Measurements from ENCODE around the gene HSD11B2.
A peak's percentile ranks its signal among the peaks of the same experiment; 100 is the strongest.

Gene HSD11B2

DNA sequence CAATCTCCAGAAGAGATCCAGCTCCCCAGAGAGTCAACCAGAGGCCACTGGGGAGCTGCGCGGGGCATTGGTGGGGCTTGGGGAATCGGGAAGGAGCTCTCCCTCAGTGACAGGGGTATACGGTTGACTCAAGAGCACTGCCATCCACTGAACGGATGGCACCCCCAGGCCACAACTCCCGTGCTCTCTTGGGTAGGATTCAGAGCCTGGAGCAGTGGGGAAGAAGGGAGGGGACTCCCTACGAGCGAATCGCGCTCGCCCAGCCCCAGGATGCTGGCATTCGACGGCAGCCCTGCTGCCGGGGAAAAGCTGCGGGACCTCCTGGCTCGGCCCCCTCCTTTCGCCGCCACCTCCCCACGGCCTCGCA is 37.1 kb upstream of the HSD11B2 start:
- H3K9ac ChIP-seq (ENCODE audit: insufficient read length, low read depth): peak overlapping the region; percentile 51
- peaks cover 50% of the 10 kb centered on the region for H3K27me3 ChIP-seq (ENCODE audit: insufficient read depth, insufficient read length)
- peak overlapping the region; percentile 54 for H3K4me3 ChIP-seq (ENCODE audit: insufficient read length, low read depth)
- DNase-seq (ENCODE audit: low read depth, low spot score): no peak
- peaks cover 36% of the 10 kb centered on the region for H3K4me1 ChIP-seq (ENCODE audit: insufficient read depth, insufficient read length)
- no peaks in the 10 kb centered on the region for H3K9me3 ChIP-seq (ENCODE audit: insufficient read depth, low read length)
- TF ChIP-seq SUZ12 (IDR thresholded peaks at IDR 0.05; ENCODE audit: extremely low read depth, insufficient read depth, insufficient read length): no peak
- TF ChIP-seq ZNF274 (IDR thresholded peaks at IDR 0.05; ENCODE audit: low read depth, low read length): no peak
- no peak for TF ChIP-seq YY1 (IDR thresholded peaks at IDR 0.05; ENCODE audit: insufficient read depth, insufficient read length)
- no peaks in the 10 kb centered on the region for H3K36me3 ChIP-seq (ENCODE audit: insufficient read depth, insufficient read length, low read length)

DNA sequence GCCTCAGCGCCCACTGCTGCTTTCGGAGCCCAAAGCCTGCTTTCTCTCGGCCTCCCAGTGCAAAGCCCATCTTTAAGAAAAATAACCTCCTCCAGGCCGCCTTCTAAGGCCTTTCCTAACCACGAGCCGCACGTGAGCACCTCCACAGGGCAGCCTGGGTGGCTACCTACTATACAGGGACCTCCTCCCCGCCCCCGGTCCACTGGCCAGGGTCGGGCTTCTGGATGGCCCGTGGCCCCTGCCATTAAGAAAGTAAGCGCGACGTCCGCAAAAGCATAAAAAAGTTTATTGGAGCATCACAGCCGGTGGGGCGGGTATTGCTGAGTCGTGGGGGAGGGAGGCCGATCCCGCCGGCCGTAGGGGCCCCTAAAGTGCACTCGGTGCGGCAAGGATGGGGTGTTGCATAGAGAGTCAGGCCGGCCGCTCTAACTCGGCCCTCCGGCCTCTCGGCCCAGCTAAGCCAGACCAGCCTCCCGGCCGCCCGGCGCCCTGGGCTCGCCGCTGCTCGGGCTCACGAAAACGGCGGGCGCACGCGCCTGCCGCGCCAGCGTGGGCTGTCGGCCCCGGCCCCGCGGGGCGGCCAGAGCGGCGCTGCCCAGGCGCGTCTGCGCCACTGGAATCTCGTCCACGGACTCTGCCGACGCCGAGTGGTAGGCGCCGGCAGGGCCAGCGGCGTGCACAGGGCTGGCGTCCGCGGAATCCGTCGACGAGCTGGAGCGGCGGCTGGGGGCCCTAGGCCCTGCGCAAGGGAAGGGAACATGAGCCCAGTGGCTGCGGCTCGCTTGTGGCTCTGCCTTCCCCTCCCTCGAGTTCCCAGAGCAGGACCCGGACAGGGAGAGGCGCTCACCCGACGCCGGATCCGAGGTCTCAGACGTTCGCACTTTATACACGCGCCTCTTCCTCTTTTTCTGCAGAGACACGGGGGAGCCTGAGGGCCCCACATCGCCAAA is 36.5 kb upstream of the HSD11B2 start:
- H3K9ac ChIP-seq (ENCODE audit: insufficient read length, low read depth): peak overlapping the region; percentile 65
- peaks cover 40% of the 10 kb centered on the region for H3K4me1 ChIP-seq (ENCODE audit: insufficient read depth, insufficient read length)
- DNase-seq (ENCODE audit: low read depth, low spot score): no peak
- peaks cover 55% of the 10 kb centered on the region for H3K27me3 ChIP-seq (ENCODE audit: insufficient read depth, insufficient read length)
- TF ChIP-seq YY1 (IDR thresholded peaks at IDR 0.05; ENCODE audit: insufficient read depth, insufficient read length) (no peak), SUZ12 (IDR thresholded peaks at IDR 0.05; ENCODE audit: extremely low read depth, insufficient read depth, insufficient read length) (no peak), ZNF274 (IDR thresholded peaks at IDR 0.05; ENCODE audit: low read depth, low read length) (no peak)
- H3K9me3 ChIP-seq (ENCODE audit: insufficient read depth, low read length): no peaks in the 10 kb centered on the region
- no peaks in the 10 kb centered on the region for H3K36me3 ChIP-seq (ENCODE audit: insufficient read depth, insufficient read length, low read length)
- H3K4me3 ChIP-seq (ENCODE audit: insufficient read length, low read depth): peak overlapping the region; percentile 54

DNA sequence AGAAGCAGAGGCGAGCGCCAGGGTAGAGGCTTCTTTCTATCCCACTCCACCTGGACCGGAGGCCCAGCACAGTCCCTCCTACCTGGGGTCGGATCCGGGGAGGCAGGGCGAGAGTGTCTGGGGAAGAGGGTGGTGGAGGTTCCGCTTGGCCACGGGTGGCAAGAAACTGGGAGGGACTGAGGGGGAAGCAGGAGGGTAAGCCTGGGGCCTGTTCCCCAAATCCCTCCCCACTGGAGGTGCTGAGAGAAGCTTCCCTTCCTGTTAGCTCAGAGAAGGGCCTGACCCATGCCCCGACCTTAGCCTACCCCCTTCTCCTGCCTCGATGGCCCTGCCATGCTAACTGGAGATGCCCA is 35.8 kb upstream of the HSD11B2 start:
- Histone ChIP-seq H3K9ac (ENCODE audit: insufficient read length, low read depth) (peak overlapping the region; percentile 65), H3K4me3 (ENCODE audit: insufficient read length, low read depth) (no peak overlapping the region), H3K27me3 (ENCODE audit: insufficient read depth, insufficient read length) (peaks cover 59% of the 10 kb centered on the region), H3K9me3 (ENCODE audit: insufficient read depth, low read length) (no peaks in the 10 kb centered on the region), H3K4me1 (ENCODE audit: insufficient read depth, insufficient read length) (peaks cover 46% of the 10 kb centered on the region), H3K36me3 (ENCODE audit: insufficient read depth, insufficient read length, low read length) (no peaks in the 10 kb centered on the region)
- TF ChIP-seq ZNF274 (IDR thresholded peaks at IDR 0.05; ENCODE audit: low read depth, low read length) (no peak), SUZ12 (IDR thresholded peaks at IDR 0.05; ENCODE audit: extremely low read depth, insufficient read depth, insufficient read length) (no peak), YY1 (IDR thresholded peaks at IDR 0.05; ENCODE audit: insufficient read depth, insufficient read length) (no peak)
- DNase-seq (ENCODE audit: low read depth, low spot score): no peak

DNA sequence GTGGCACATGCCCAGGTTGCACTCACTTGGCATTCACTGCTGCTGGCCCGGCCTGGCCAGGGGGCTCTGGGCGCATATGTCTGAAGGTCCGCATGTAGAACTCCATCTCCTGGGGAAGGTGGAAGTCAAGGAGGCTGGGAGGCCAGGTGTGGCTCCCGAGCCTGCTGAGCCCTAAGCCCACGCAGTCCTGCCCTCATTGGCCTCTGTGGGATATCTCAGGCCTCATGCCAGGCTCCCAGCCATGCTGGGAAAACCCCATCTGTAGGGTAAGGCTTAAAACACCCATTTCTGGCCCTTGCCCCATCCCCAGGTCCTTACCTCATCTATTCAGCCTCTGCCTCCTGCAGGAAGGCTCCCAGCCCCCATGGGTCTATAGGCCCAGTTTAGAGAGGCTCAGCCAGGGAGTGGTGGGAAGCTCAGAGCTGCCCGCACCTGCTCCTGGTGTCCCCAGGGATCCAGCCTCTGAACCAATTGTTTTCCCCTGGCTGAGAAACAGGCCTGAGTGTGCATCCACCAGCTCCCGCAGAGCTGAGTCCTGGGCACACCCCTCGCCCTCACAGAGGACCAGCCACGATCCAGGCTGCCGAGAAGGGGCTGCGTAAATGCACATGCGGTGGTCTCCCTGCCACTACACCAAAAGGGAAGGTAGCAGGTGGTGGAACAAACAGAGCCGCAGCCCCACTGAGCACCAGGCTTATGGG is 35.3 kb upstream of the HSD11B2 start:
- H3K9me3 ChIP-seq (ENCODE audit: insufficient read depth, low read length): no peaks in the 10 kb centered on the region
- H3K4me3 ChIP-seq (ENCODE audit: insufficient read length, low read depth): no peak overlapping the region
- H3K36me3 ChIP-seq (ENCODE audit: insufficient read depth, insufficient read length, low read length): no peaks in the 10 kb centered on the region
- no peak for TF ChIP-seq YY1 (IDR thresholded peaks at IDR 0.05; ENCODE audit: insufficient read depth, insufficient read length)
- no peak for TF ChIP-seq ZNF274 (IDR thresholded peaks at IDR 0.05; ENCODE audit: low read depth, low read length)
- TF ChIP-seq SUZ12 (IDR thresholded peaks at IDR 0.05; ENCODE audit: extremely low read depth, insufficient read depth, insufficient read length): no peak
- H3K9ac ChIP-seq (ENCODE audit: insufficient read length, low read depth): peak overlapping the region; percentile 73
- H3K27me3 ChIP-seq (ENCODE audit: insufficient read depth, insufficient read length): peaks cover 59% of the 10 kb centered on the region
- peaks cover 46% of the 10 kb centered on the region for H3K4me1 ChIP-seq (ENCODE audit: insufficient read depth, insufficient read length)
- no peak for DNase-seq (ENCODE audit: low read depth, low spot score)

DNA sequence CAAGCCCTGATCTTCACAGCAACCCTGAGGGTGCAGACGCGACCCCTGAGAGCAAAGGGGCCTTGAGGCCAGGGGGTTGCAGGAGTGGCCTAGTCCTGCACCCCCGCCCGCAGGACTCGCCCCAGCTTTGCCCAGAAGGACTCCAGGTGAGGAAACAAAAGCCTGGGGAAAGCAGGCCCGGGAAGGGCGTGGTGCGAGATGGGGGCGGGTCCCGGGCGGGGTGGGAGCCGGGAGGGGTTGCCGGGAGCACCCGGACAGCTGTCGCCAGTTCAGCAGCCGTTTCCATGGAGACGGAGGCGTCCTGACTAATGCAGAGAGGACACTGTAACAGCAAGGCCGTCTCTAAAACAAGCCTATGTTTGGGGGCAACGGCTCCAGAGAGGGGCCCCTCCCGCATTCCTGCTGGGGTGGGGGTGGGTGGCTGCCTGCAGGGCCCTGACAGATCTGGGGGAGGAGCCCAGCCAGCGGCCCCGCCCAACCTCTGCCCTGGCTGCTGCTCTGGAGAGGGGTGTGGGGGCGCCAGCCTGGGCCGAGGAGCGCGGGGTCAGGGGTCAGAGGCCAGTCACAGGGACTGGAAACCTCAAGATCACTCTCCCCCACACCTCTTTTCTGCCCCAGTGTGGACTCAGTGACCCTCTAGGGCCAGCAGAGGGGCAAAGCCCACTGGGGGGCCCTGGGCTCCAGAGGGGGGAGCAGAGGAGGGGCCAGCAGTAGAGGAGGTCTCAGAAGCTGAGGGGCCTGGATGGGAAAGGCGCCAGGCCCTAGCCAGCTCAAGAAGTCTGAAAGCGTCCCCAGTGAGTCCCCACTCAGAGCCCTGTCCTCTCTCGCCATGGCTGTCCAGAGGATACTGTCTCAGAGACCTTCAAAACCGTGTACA is 34.5 kb upstream of the HSD11B2 start:
- peaks cover 65% of the 10 kb centered on the region for H3K27me3 ChIP-seq (ENCODE audit: insufficient read depth, insufficient read length)
- H3K4me3 ChIP-seq (ENCODE audit: insufficient read length, low read depth): peak overlapping the region; percentile 4
- peaks cover 52% of the 10 kb centered on the region for H3K4me1 ChIP-seq (ENCODE audit: insufficient read depth, insufficient read length)
- DNase-seq (ENCODE audit: low read depth, low spot score): peak; percentile 91
- no peaks in the 10 kb centered on the region for H3K36me3 ChIP-seq (ENCODE audit: insufficient read depth, insufficient read length, low read length)
- H3K9me3 ChIP-seq (ENCODE audit: insufficient read depth, low read length): no peaks in the 10 kb centered on the region
- TF ChIP-seq ZNF274 (IDR thresholded peaks at IDR 0.05; ENCODE audit: low read depth, low read length) (no peak), SUZ12 (IDR thresholded peaks at IDR 0.05; ENCODE audit: extremely low read depth, insufficient read depth, insufficient read length) (no peak), YY1 (IDR thresholded peaks at IDR 0.05; ENCODE audit: insufficient read depth, insufficient read length) (no peak)
- peak overlapping the region; percentile 73 for H3K9ac ChIP-seq (ENCODE audit: insufficient read length, low read depth)

DNA sequence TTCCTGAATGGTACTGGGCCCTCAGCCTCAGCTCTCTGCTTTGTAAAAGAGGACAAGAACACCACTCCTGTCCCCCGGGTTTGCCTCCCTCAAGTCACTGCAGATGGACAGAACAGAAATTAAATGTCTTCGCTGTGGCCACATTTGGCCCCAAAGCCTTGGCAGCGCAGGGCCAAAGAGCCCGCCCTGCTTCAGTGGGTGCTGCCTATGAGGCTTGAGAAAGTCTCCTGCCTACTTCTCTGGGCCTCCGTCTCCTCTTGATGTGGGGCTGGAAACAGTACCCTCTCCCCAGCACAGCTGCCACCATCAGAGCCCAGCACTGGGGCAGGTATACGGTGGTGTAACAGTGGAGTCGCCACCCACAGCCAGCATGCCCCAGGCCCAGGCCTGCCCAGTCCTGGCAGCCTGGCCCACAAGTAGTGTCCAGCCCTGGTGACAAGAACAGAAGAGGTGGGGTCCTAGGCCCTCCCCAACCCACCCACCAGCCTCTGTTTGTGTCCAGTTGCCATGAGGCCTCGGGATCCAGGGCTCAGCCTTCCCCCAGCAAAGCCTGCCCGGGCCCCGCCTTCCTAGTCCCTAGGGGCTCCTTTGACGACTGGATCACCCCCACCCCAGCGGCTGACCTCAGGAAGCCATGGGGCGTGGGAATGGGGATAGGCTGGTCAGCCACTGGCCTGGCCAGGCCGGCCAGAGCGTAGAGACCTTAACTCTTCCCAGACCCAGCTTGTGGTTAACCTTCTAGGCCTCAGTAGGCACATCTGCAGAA is 33.7 kb upstream of the HSD11B2 start:
- no peak for TF ChIP-seq SUZ12 (IDR thresholded peaks at IDR 0.05; ENCODE audit: extremely low read depth, insufficient read depth, insufficient read length)
- no peak for TF ChIP-seq ZNF274 (IDR thresholded peaks at IDR 0.05; ENCODE audit: low read depth, low read length)
- no peak for TF ChIP-seq YY1 (IDR thresholded peaks at IDR 0.05; ENCODE audit: insufficient read depth, insufficient read length)
- H3K36me3 ChIP-seq (ENCODE audit: insufficient read depth, insufficient read length, low read length): no peaks in the 10 kb centered on the region
- H3K27me3 ChIP-seq (ENCODE audit: insufficient read depth, insufficient read length): peaks cover 56% of the 10 kb centered on the region
- H3K9ac ChIP-seq (ENCODE audit: insufficient read length, low read depth): peak overlapping the region; percentile 57
- no peaks in the 10 kb centered on the region for H3K9me3 ChIP-seq (ENCODE audit: insufficient read depth, low read length)
- H3K4me3 ChIP-seq (ENCODE audit: insufficient read length, low read depth): no peak overlapping the region
- H3K4me1 ChIP-seq (ENCODE audit: insufficient read depth, insufficient read length): peaks cover 55% of the 10 kb centered on the region
- no peak for DNase-seq (ENCODE audit: low read depth, low spot score)

All from NT2/D1 (cell line).